ENCODE results near the gene TDRD9.

GRCh38 chr14:103930051-103930604, 1.9 kb downstream of the TDRD9 start:
- TF ChIP-seq CTCF (IDR thresholded peaks at IDR 0.05; ENCODE audit: insufficient read depth, low read depth, low read length) (no peak), EZH2 (IDR thresholded peaks at IDR 0.05; ENCODE audit: insufficient read depth, low read length) (no peak)
